HG03066 (cell line): ENCODE results near the gene GHITM.
"Not testable (repeated sequence)": the region's sequence is repeated elsewhere in the genome, so short reads cannot be mapped to it uniquely, and the experiment has no call there.

Experiments
- ATAC-seq: cut with Tn5 transposase; IDR thresholded peaks from one replicate; pipeline ENCODE4 v1.9.1; 2021; ENCODE audit warnings: low read depth; ENCODE audit not compliant: unreplicated experiment

GHITM gene

GRCh38 chr10:84147347-84147746 is 8.0 kb downstream of the GHITM start:
- no peak for ATAC-seq

- peak; percentile 51 for ATAC-seq
Observed at GRCh38 chr10:84148006-84148597, 8.8 kb downstream of the GHITM start.

GRCh38 chr10:84149854-84150253 is 10.5 kb downstream of the GHITM start:
- no peak for ATAC-seq

- no peak for ATAC-seq
Observed at GRCh38 chr10:84152769-84153168, 13.5 kb downstream of the GHITM start.

GRCh38 chr10:84155521-84155920 is 16.2 kb downstream of the GHITM start:
- ATAC-seq, result no peak

GRCh38 chr10:84156009-84156408 is 16.7 kb downstream of the GHITM start:
- no peak for ATAC-seq

- ATAC-seq, result no peak
Observed at GRCh38 chr10:84156768-84157167, 17.5 kb downstream of the GHITM start.

GRCh38 chr10:84158061-84158460 is 18.8 kb downstream of the GHITM start:
- no peak for ATAC-seq

- ATAC-seq, result no peak
Observed at GRCh38 chr10:84158550-84158949, 19.2 kb downstream of the GHITM start.

GRCh38 chr10:84159076-84159685 is 19.9 kb downstream of the GHITM start:
- no peak for ATAC-seq

GRCh38 chr10:84160663-84161362 is 21.5 kb downstream of the GHITM start:
- ATAC-seq, result no peak

GRCh38 chr10:84163996-84164395 is 24.7 kb downstream of the GHITM start:
- ATAC-seq, result no peak

GRCh38 chr10:84164442-84164841 is 25.1 kb downstream of the GHITM start:
- no peak for ATAC-seq

GRCh38 chr10:84166620-84167288 is 27.4 kb downstream of the GHITM start:
- peak; percentile 46 for ATAC-seq

- peak; percentile 14 for ATAC-seq
Observed at GRCh38 chr10:84167289-84167653, 28.0 kb downstream of the GHITM start.

GRCh38 chr10:84168382-84168781 is 29.1 kb downstream of the GHITM start:
- not testable (repeated sequence) for ATAC-seq

GRCh38 chr10:84171237-84171636 is 31.9 kb downstream of the GHITM start:
- not testable (repeated sequence) for ATAC-seq

GRCh38 chr10:84171700-84172466 is 32.6 kb downstream of the GHITM start:
- peak; percentile 14 for ATAC-seq

- peak; percentile 48 for ATAC-seq
Observed at GRCh38 chr10:84172467-84173356, 33.4 kb downstream of the GHITM start.

- peak; percentile 43 for ATAC-seq
Observed at GRCh38 chr10:84173501-84173929, 34.2 kb downstream of the GHITM start, which contains the start of gene GPR15LG. Gene GPR15LG, plus strand, starts transcription at chr10:84173801. Its CDS starts 51 bp downstream, at chr10:84173852.
